HEK293T (cell line): ENCODE data around the gene COG3.

Experiments
- BHLHE40 ChIP-seq: fragments of 450-650 bp; IDR thresholded peaks from 2 replicates; pipeline ENCODE4 v1.6.1; 2016; ENCODE audit warnings: mild to moderate bottlenecking, moderate library complexity, borderline replicate concordance
- ELF4 ChIP-seq: fragments of 450-650 bp; IDR thresholded peaks from 2 replicates; pipeline ENCODE4 v1.6.1; 2017; ENCODE audit warnings: antibody characterized with exemption
- FOXA1 ChIP-seq: fragments of 450-650 bp; IDR thresholded peaks from 2 replicates; pipeline ENCODE4 v1.6.1; 2016; ENCODE audit warnings: mild to moderate bottlenecking
- FOXK2 ChIP-seq: fragments of 450-650 bp; IDR thresholded peaks from 2 replicates; pipeline ENCODE4 v1.6.1; 2016; ENCODE audit warnings: mild to moderate bottlenecking
- HDGF ChIP-seq: fragments of 450-650 bp; IDR thresholded peaks from 2 replicates; pipeline ENCODE4 v1.6.1; 2017; ENCODE audit warnings: antibody characterized with exemption, borderline replicate concordance
- L3MBTL2 ChIP-seq: fragments of 450-650 bp; conservative IDR thresholded peaks from 2 replicates; pipeline ENCODE4 v1.6.1; 2016; ENCODE audit warnings: mild to moderate bottlenecking
- SP1 ChIP-seq: fragments of 450-650 bp; IDR thresholded peaks from 2 replicates; pipeline ENCODE4 v1.6.1; 2017
- SUZ12 ChIP-seq: fragments of 450-650 bp; IDR thresholded peaks from 2 replicates; pipeline ENCODE4 v1.6.1; 2016; ENCODE audit warnings: mild to moderate bottlenecking
- TARDBP ChIP-seq: fragments of 450-650 bp; IDR thresholded peaks from 2 replicates; pipeline ENCODE4 v1.6.1; 2016
- ZNF384 ChIP-seq: fragments of 450-650 bp; IDR thresholded peaks from 2 replicates; pipeline ENCODE4 v1.6.1; 2016
- TF ChIP-seq, protein P1 (sequence below): fragments of 450-650 bp; IDR thresholded peaks from 2 replicates; pipeline ENCODE4 v1.6.1; 2016

DNA sequence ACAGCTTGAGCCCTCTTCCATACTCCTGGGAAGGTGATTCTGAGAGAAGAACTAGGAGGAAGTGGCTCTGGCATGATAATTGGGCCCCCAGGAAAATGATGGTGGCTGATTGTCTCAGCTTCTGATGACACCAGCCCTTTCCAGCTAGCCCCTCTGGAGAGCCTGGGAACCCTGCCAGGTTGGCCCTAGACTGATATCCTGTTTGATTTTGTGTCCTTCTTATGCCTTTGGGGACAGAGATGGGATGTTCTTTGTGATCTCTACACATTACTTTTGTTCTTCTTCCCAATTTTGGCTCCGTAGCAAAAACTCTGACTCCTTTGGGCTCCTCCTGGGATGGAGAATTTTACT lies 111.1 kb downstream of the COG3 start:
- no peak for TF ChIP-seq FOXK2
- no peak for TF ChIP-seq BHLHE40
- TF ChIP-seq TARDBP, result no peak
- TF ChIP-seq HDGF, result no peak
- TF ChIP-seq, protein P1, sequence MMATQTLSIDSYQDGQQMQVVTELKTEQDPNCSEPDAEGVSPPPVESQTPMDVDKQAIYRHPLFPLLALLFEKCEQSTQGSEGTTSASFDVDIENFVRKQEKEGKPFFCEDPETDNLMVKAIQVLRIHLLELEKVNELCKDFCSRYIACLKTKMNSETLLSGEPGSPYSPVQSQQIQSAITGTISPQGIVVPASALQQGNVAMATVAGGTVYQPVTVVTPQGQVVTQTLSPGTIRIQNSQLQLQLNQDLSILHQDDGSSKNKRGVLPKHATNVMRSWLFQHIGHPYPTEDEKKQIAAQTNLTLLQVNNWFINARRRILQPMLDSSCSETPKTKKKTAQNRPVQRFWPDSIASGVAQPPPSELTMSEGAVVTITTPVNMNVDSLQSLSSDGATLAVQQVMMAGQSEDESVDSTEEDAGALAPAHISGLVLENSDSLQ, result no peak
- TF ChIP-seq ZNF384, result no peak
- no peak for TF ChIP-seq FOXA1
- TF ChIP-seq ELF4, result no peak
- no peak for TF ChIP-seq SUZ12
- TF ChIP-seq SP1, result no peak
- no peak for TF ChIP-seq L3MBTL2
